Astrocyte of the spinal cord (primary cell): ENCODE results near the gene FOXN1.

Source experiments
- DNase-seq: peaks from one replicate; pipeline ENCODE4 v3.0.0; 2011; ENCODE audit warnings: low read depth, low spot score
- H3K4me3 ChIP-seq: 2 replicates; pipeline ENCODE4 v1.5.1; 2011; ENCODE audit warnings: low read depth, mild to moderate bottlenecking, low read length, moderate library complexity
- in situ Hi-C: cut with HindIII; loops from 2 replicates; pipeline ENCODE4 v1.10.0; 2017; ENCODE audit warnings: low sequenced_read_pairs
- TF ChIP-seq, protein P1 (sequence below): IDR thresholded peaks from 2 replicates; pipeline ENCODE4 v1.5.1; 2012; ENCODE audit warnings: low read depth, mild to moderate bottlenecking, low read length, inconsistent platforms

FOXN1 gene

DNA sequence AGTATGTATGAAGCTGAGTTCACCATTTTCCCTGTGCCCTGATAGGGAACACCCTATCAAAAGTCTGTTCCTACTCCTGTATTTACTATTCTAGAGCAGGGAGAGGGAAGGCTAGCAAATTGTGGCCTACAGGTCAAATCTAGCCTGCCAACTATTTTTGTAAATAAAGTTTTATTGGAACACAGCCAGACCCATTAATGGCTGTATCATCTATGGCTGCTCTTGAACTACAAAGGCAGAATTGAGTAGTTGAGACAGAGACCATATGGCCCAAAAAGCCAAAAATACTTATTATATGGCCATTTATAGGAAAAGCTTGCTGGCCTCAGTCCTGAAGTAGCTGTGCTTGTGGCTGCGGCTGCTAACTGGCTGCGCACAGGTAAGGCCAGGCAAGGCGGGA lies 74.8 kb downstream of the FOXN1 start:
- TF ChIP-seq, protein P1, sequence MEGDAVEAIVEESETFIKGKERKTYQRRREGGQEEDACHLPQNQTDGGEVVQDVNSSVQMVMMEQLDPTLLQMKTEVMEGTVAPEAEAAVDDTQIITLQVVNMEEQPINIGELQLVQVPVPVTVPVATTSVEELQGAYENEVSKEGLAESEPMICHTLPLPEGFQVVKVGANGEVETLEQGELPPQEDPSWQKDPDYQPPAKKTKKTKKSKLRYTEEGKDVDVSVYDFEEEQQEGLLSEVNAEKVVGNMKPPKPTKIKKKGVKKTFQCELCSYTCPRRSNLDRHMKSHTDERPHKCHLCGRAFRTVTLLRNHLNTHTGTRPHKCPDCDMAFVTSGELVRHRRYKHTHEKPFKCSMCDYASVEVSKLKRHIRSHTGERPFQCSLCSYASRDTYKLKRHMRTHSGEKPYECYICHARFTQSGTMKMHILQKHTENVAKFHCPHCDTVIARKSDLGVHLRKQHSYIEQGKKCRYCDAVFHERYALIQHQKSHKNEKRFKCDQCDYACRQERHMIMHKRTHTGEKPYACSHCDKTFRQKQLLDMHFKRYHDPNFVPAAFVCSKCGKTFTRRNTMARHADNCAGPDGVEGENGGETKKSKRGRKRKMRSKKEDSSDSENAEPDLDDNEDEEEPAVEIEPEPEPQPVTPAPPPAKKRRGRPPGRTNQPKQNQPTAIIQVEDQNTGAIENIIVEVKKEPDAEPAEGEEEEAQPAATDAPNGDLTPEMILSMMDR = no peak
- no peak overlapping the region for H3K4me3 ChIP-seq
- no peak for DNase-seq
- in situ Hi-C loops = no loop called here

DNA sequence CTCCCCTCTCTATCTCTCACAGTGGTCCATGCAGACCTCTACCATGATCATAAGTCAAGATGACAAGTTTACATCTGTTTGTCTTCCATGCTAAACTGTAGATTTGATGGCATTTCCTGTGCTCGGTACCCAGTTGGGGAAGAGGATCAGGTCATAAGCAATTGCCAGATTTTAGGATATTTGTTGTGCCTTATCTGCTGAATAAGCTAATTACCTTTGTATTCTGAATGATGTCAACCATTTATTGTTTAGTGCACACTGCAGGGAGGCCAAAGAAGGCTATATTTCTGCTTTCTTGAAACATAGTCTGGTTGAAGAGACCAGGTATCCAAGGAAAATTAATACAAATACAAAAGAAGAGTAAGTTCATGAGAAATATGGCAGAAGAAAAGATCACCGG lies 76.4 kb downstream of the FOXN1 start:
- in situ Hi-C loops = no loop called here
- no peak overlapping the region for H3K4me3 ChIP-seq
- no peak for DNase-seq
- TF ChIP-seq, protein P1 = no peak

DNA sequence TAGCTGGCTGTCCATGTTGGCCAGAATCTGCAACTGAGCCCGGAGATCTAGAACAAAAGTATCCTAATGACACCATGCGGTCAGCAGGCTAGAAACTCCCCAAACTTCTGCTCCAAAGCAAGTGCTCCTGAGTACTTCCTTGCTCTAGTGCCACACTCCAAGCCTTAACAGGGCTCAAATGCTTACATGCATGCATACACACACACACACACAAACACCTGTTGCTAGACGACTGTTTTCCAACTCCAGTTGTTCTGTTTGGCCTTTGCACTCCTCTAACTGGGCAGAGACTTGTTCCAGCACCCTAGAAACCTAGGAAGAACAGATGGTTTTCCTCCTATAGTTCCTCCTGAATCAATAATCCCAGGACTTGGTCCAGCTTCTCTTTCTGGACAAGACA lies 78.3 kb downstream of the FOXN1 start:
- H3K4me3 ChIP-seq = no peak overlapping the region
- TF ChIP-seq, protein P1 = no peak
- in situ Hi-C loops = no loop called here
- no peak for DNase-seq

DNA sequence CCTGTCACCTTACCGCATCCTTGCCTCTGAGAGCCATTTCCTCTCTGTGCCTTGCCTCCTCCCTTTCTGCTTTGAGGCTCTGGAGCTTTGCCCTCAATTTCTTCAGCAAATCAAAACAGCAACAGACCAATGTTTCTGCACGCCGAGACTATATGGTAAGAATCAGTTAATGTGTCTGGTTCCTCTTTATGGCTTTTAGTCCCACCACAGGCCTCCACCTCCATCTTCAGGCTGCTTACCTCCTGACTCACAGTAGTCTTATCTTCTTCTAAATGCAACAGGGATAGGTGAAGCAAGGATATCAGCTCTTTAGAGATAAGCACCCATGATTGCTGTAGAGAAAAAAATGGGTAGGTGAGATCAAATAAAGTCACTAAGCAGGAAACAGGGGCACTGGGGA lies 79.7 kb downstream of the FOXN1 start:
- in situ Hi-C loops = no loop called here
- TF ChIP-seq, protein P1 = no peak
- no peak for DNase-seq
- no peak overlapping the region for H3K4me3 ChIP-seq
